K562 (cell line): ENCODE results near the gene TOMM6. TPM values are rescaled to one million over a fixed set of nuclear protein-coding genes. Genes with fewer than 3 reads are reported as not detected.

ENCODE experiments used
- E2F1 ChIP-seq: sonication (generic); formaldehyde crosslinking; IDR thresholded peaks from 2 replicates; pipeline ENCODE4 v1.8.1; 2023; ENCODE audit warnings: mild to moderate bottlenecking, missing genetic modification reagents, moderate library complexity
- MBD2 ChIP-seq: sonication (generic); IDR thresholded peaks from 2 replicates; pipeline ENCODE4 v1.6.1; 2016; ENCODE audit warnings: low read depth, borderline replicate concordance
- RFX1 ChIP-seq: fragments of 450-650 bp; IDR thresholded peaks from 2 replicates; pipeline ENCODE4 v1.6.1; 2016; ENCODE audit warnings: mild to moderate bottlenecking, moderate library complexity
- STAT5B ChIP-seq: fragments of 250-450 bp; sonication (Bioruptor Pico); IDR thresholded peaks from 2 replicates; pipeline ENCODE4 v1.8.0; 2021; ENCODE audit warnings: mild to moderate bottlenecking, inconsistent platforms
- ZBTB1 ChIP-seq: sonication (generic); formaldehyde crosslinking; IDR thresholded peaks from 2 replicates; pipeline ENCODE4 v1.8.1; 2023; ENCODE audit warnings: missing genetic modification reagents, low read depth, mild to moderate bottlenecking, borderline replicate concordance
- ZBTB40 ChIP-seq, 2 experiments: fragments of 450-650 bp in 1 of 2; sonication (generic) in 1 of 2; formaldehyde crosslinking in 1 of 2; IDR thresholded peaks; 2 replicates each; pipeline versions ENCODE4 v1.7.1 to v1.9.0; 2016 to 2022; ENCODE audit warnings: inconsistent platforms in 1 of 2, mild to moderate bottlenecking in 1 of 2, missing genetic modification reagents in 1 of 2
- polyA plus RNA-seq, 8 experiments: library from polyadenylated mRNA; depleted of rRNA in 4 of 8; stranded (reverse) in 5 of 8; unstranded in 3 of 8; fragments of >200 nt; fragmentation: Nextera tagmentation in 2 of 8; fragmentation: Illumina TruSeq in 1 of 8; extraction: Ambion mirVana in 2 of 8; extraction: Trizol in 1 of 8; gene quantifications; 2 replicates each; pipeline versions ENCODE4 v1.2.1 to v1.2.3, GENCODE V29; 2011 to 2014; ENCODE audit warnings: inconsistent platforms in 1 of 8, missing spikeins in 1 of 8
- total RNA-seq, 7 experiments: library from RNA; depleted of rRNA in 6 of 7; stranded (reverse); fragments of >200 nt in 6 of 7; fragmentation: Illumina TruSeq in 2 of 7; extraction: Trizol in 2 of 7; gene quantifications; 2 replicates each; pipeline versions ENCODE4 v1.2.1 to v1.2.3, GENCODE V29; 2011 to 2021; ENCODE audit warnings: low replicate concordance in 1 of 7
- TF ChIP-seq, protein P1 (sequence below), 2 experiments: fragments of 250-450 bp in 1 of 2; fragments of 450-650 bp in 1 of 2; sonication (Bioruptor Pico) in 1 of 2; IDR thresholded peaks; 2 replicates each; pipeline versions ENCODE4 v1.6.1 to v1.8.0; 2016 to 2021; ENCODE audit warnings: mild to moderate bottlenecking in 2 of 2, moderate library complexity in 2 of 2, missing compliant biosample characterization in 1 of 2, missing genetic modification characterization in 1 of 2
- TF ChIP-seq, protein P2 (sequence below): IDR thresholded peaks from 2 replicates; pipeline ENCODE4 v1.6.1; 2011; ENCODE audit warnings: borderline replicate concordance, low read depth, mild to moderate bottlenecking, moderate library complexity, low read length; ENCODE audit not compliant: insufficient read depth, poor library complexity, severe bottlenecking

The TOMM6 gene
- total and polyA plus RNA-seq, 9 of the 15 experiments (the other 6 are each of a cell fraction or from before 2014, with no cell fraction given) = 380 to 2,097 (median 1,065) TPM

DNA sequence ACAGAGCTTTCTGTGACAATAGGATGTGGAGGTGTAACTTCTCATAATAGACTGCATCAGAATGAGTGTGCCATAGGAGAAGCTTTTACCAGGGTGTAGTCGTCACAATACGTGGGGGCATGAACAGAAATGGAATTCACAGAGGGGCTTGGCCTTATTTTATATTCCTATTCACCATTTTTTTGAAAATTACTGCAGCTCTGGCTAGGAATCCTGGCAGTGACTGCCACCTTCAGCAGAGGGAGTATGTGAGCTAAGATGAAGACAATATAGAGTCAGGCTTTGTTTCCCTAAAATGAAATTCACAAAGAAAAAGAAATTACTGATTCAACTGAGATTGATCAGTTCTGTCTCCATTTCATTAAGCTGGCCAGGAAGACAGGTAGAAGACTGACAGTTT lies 13.9 kb downstream of the TOMM6 start (continued):
- no peak for TF ChIP-seq ZBTB40 (IDR thresholded peaks at IDR 0.05)
- no peak for TF ChIP-seq ZBTB40 (CRISPR knock-in tag; IDR thresholded peaks at IDR 0.05)
- no peak for TF ChIP-seq MBD2
- no peak for TF ChIP-seq ZBTB1
- TF ChIP-seq E2F1 (CRISPR knock-in tag) = 0 out of 2 replicates have a peak, but pooled peaks have one; percentile 41
- no peak for TF ChIP-seq STAT5B (CRISPR knock-in tag)
- TF ChIP-seq, protein P1, sequence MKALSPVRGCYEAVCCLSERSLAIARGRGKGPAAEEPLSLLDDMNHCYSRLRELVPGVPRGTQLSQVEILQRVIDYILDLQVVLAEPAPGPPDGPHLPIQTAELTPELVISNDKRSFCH (CRISPR knock-in tag; IDR thresholded peaks at IDR 0.05) = no peak
- TF ChIP-seq, protein P1 (tag; IDR thresholded peaks at IDR 0.05) = no peak
- TF ChIP-seq, protein P2, sequence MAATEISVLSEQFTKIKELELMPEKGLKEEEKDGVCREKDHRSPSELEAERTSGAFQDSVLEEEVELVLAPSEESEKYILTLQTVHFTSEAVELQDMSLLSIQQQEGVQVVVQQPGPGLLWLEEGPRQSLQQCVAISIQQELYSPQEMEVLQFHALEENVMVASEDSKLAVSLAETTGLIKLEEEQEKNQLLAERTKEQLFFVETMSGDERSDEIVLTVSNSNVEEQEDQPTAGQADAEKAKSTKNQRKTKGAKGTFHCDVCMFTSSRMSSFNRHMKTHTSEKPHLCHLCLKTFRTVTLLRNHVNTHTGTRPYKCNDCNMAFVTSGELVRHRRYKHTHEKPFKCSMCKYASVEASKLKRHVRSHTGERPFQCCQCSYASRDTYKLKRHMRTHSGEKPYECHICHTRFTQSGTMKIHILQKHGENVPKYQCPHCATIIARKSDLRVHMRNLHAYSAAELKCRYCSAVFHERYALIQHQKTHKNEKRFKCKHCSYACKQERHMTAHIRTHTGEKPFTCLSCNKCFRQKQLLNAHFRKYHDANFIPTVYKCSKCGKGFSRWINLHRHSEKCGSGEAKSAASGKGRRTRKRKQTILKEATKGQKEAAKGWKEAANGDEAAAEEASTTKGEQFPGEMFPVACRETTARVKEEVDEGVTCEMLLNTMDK = no peak
- no peak for TF ChIP-seq RFX1
